ENCODE measurements around the gene UAP1.

UAP1 gene

DNA sequence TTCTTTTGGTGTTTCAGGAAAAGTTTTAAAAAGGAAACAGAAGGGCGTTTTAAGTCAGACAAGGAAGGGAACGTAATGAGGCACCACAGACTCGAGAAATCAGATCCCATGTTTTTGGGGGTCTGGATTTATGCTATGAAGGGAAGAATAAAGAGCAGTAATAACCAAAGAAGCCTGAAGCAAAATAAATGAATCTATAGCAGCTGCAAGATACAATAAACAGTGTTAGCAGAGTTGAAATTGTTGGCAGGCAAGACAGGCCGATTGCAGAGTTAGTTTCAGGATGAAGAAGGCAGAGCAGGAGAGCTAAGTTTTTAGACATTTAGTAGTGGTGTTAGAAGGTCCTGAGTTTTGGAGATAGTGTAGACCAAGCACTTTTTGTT lies 71.2 kb downstream of the UAP1 start:
- peak overlapping the region; percentile 9; the same call in 1 of the 2 replicates for H3K4me3 ChIP-seq (ENCODE audit: low read depth, low read length)
- DNase-seq (ENCODE audit: low read depth), result no peak
- TF ChIP-seq CTCF (IDR thresholded peaks at IDR 0.05; ENCODE audit: low read depth, low read length, missing control alignments), result no peak

GRCh38 chr1:162633081-162633762 lies 71.7 kb downstream of the UAP1 start:
- DNase-seq (ENCODE audit: low read depth), result peak; percentile 57
- peak overlapping the region; percentile 9 for H3K4me3 ChIP-seq (ENCODE audit: low read depth, low read length)
- TF ChIP-seq CTCF (IDR thresholded peaks at IDR 0.05; ENCODE audit: low read depth, low read length, missing control alignments), result peak; percentile 13

DNA sequence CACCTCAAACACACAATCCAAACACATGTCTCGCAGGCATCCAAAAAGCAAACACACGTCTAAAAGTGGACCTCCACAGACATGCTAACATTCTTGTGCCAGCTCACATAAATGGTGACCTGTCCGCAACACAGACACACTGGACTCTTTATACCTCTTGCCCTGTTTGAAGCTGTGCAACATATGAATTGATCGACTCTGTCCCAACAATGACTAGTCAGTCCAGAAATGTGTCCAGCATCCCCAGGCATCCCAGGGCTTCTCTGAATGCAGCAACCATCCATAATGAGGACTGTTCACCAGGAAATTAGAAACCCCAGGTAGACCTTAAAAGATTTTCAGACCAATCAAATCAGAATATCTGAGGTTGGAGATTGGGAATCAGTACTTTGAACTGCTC lies 73.9 kb downstream of the UAP1 start:
- no peak for TF ChIP-seq CTCF (IDR thresholded peaks at IDR 0.05; ENCODE audit: low read depth, low read length, missing control alignments)
- H3K4me3 ChIP-seq (ENCODE audit: low read depth, low read length), result no peak overlapping the region
- no peak for DNase-seq (ENCODE audit: low read depth)

DNA sequence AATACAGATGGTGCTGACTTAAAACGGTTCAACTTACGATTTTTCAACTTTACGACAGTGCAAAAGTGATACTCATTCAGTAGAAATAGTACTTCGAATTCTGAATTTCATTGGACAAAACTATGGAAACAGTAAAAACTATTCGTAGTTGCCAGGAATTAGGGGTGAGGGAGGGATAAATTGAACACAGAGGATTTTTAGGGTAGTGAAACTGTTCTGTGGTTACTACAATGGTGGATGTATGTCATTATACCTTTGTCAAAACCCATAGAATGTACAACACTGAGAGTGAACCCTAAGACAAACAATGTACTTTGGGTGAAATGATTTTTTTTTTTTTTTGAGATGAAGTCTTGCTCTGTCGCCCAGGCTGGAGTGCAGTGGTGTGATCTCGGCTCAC lies 78.2 kb downstream of the UAP1 start:
- no peak overlapping the region for H3K4me3 ChIP-seq (ENCODE audit: low read depth, low read length)
- TF ChIP-seq CTCF (IDR thresholded peaks at IDR 0.05; ENCODE audit: low read depth, low read length, missing control alignments), result no peak
- no peak for DNase-seq (ENCODE audit: low read depth)

DNA sequence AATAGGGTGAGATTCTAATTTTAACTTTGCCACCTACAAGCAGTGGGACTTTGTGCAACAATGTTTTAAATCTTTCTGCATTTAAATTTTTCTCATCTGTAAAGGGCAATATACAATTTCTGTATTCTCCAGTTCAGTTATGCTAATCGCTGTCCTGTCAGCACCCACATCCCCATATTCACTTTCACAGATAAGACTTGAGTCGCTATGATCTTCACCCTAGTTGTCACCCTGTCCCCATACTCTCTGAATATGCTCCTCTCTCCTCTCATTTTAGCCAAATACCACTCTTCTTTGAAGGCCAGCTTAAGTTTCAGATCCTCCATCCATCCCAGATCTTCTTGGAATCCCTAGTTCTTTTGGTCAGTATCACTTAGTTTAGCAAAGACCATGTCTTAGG lies 79.6 kb downstream of the UAP1 start:
- no peak overlapping the region for H3K4me3 ChIP-seq (ENCODE audit: low read depth, low read length)
- DNase-seq (ENCODE audit: low read depth), result no peak
- TF ChIP-seq CTCF (IDR thresholded peaks at IDR 0.05; ENCODE audit: low read depth, low read length, missing control alignments), result no peak

GRCh38 chr1:162644986-162645314 lies 83.4 kb downstream of the UAP1 start:
- no peak for TF ChIP-seq CTCF (IDR thresholded peaks at IDR 0.05; ENCODE audit: low read depth, low read length, missing control alignments)
- no peak for DNase-seq (ENCODE audit: low read depth)
- no peak overlapping the region for H3K4me3 ChIP-seq (ENCODE audit: low read depth, low read length)

GRCh38 chr1:162645666-162646065 lies 84.1 kb downstream of the UAP1 start:
- TF ChIP-seq CTCF (IDR thresholded peaks at IDR 0.05; ENCODE audit: low read depth, low read length, missing control alignments), result no peak

More at GRCh38 chr1:162645666-162646065, 84.1 kb downstream of the UAP1 start:
- no peak overlapping the region for H3K4me3 ChIP-seq (ENCODE audit: low read depth, low read length)
- DNase-seq (ENCODE audit: low read depth), result no peak
